ENCODE measurements around the gene SPOPL. TPM values are rescaled to one million over a fixed set of nuclear protein-coding genes. Genes with fewer than 3 reads are reported as not detected.
A peak's percentile ranks its signal among the peaks of the same experiment; 100 is the strongest.

SPOPL gene
- total RNA-seq, 1 experiment from 2014 or later: 40.8 TPM

- peak; percentile 13 for DNase-seq
- no peak overlapping the region for H3K4me3 Mint-ChIP-seq (ENCODE audit: low read depth, unreplicated experiment)
- peaks cover 30% of the 10 kb centered on the region for H3K4me1 Mint-ChIP-seq (ENCODE audit: low read depth, unreplicated experiment)
- CTCF ChIA-PET: no interaction called here
- BruUV-seq (replicated peaks): no TSS peak
- TF ChIP-seq, protein P1, sequence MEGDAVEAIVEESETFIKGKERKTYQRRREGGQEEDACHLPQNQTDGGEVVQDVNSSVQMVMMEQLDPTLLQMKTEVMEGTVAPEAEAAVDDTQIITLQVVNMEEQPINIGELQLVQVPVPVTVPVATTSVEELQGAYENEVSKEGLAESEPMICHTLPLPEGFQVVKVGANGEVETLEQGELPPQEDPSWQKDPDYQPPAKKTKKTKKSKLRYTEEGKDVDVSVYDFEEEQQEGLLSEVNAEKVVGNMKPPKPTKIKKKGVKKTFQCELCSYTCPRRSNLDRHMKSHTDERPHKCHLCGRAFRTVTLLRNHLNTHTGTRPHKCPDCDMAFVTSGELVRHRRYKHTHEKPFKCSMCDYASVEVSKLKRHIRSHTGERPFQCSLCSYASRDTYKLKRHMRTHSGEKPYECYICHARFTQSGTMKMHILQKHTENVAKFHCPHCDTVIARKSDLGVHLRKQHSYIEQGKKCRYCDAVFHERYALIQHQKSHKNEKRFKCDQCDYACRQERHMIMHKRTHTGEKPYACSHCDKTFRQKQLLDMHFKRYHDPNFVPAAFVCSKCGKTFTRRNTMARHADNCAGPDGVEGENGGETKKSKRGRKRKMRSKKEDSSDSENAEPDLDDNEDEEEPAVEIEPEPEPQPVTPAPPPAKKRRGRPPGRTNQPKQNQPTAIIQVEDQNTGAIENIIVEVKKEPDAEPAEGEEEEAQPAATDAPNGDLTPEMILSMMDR (IDR thresholded peaks at IDR 0.05; ENCODE audit: unreplicated experiment): no peak
- H3K36me3 Mint-ChIP-seq (ENCODE audit: insufficient read depth, unreplicated experiment): no peaks in the 10 kb centered on the region
- intact Hi-C loops (cut with micrococcal nuclease; ENCODE audit: unreplicated experiment): no loop called here
- no peaks in the 10 kb centered on the region for H3K27me3 Mint-ChIP-seq (ENCODE audit: unreplicated experiment)
- no peaks in the 10 kb centered on the region for H3K9me3 Mint-ChIP-seq (ENCODE audit: low read depth, unreplicated experiment)
- H3K27ac Mint-ChIP-seq (ENCODE audit: unreplicated experiment): peak overlapping the region; percentile 39
These were observed 113.7 kb downstream of the SPOPL start for GRCh38 chr2:138615257-138615656.

DNA sequence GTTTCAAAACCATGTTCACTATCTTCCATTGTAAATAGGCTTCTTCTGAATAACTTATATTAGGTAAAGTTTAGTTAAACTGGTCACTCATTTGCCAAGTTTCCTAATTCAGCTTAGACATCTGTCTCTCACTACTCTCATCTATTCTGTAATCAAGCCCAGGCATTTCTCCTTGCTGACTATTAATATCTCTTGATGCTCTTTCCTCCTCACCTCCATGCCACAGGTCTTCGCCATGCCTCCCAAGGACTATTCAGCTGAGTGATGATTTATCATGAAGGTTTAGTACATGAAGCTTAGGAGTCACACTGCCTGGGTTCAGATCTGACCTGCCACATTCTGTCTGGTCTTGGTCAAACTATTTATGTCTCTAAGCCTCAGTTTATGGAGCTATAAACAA, 115.5 kb downstream of the SPOPL start:
- Mint-ChIP-seq H3K4me1 (ENCODE audit: low read depth, unreplicated experiment) (peaks cover 39% of the 10 kb centered on the region), H3K27me3 (ENCODE audit: unreplicated experiment) (no peaks in the 10 kb centered on the region), H3K9me3 (ENCODE audit: low read depth, unreplicated experiment) (peaks cover 2% of the 10 kb centered on the region), H3K27ac (ENCODE audit: unreplicated experiment) (peak overlapping the region; percentile 48), H3K36me3 (ENCODE audit: insufficient read depth, unreplicated experiment) (no peaks in the 10 kb centered on the region), H3K4me3 (ENCODE audit: low read depth, unreplicated experiment) (no peak overlapping the region)
- TF ChIP-seq, protein P1 (IDR thresholded peaks at IDR 0.05; ENCODE audit: unreplicated experiment): no peak
- no peak for DNase-seq
- BruUV-seq (replicated peaks): no TSS peak
- intact Hi-C loops (cut with micrococcal nuclease; ENCODE audit: unreplicated experiment): no loop called here
- CTCF ChIA-PET: no interaction called here

- CTCF ChIA-PET: no interaction called here
- Mint-ChIP-seq H3K36me3 (ENCODE audit: insufficient read depth, unreplicated experiment) (no peaks in the 10 kb centered on the region), H3K27ac (ENCODE audit: unreplicated experiment) (no peak overlapping the region), H3K4me1 (ENCODE audit: low read depth, unreplicated experiment) (peaks cover 45% of the 10 kb centered on the region), H3K27me3 (ENCODE audit: unreplicated experiment) (no peaks in the 10 kb centered on the region), H3K9me3 (ENCODE audit: low read depth, unreplicated experiment) (peaks cover 2% of the 10 kb centered on the region), H3K4me3 (ENCODE audit: low read depth, unreplicated experiment) (no peak overlapping the region)
- BruUV-seq (replicated peaks): no TSS peak
- TF ChIP-seq, protein P1 (IDR thresholded peaks at IDR 0.05; ENCODE audit: unreplicated experiment): no peak
- no peak for DNase-seq
- intact Hi-C loops (cut with micrococcal nuclease; ENCODE audit: unreplicated experiment): no loop called here
These were observed 117.4 kb downstream of the SPOPL start for GRCh38 chr2:138618971-138619370.

DNA sequence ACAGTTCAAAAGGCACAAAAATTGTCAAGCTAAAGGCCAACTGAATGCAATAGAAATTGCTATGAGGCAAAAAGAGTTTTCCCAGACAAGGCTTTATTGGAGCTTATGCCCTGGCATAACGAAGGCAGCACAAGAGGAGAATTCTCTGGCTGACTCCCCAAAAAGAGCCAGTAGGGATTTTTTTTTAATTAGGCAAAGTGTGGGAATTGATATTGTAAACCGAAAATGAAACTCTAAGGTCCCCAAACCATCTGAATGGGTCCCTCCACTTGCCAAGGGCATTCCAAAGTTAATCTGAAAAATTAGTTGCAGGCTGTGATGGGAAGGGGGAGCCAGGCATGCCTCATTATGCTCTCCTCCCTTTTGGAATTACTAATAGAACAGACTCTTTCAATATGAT, 118.9 kb downstream of the SPOPL start:
- BruUV-seq (replicated peaks): no TSS peak
- H3K4me1 Mint-ChIP-seq (ENCODE audit: low read depth, unreplicated experiment): peaks cover 33% of the 10 kb centered on the region
- intact Hi-C loops (cut with micrococcal nuclease; ENCODE audit: unreplicated experiment): no loop called here
- peaks cover 2% of the 10 kb centered on the region for H3K9me3 Mint-ChIP-seq (ENCODE audit: low read depth, unreplicated experiment)
- no peaks in the 10 kb centered on the region for H3K36me3 Mint-ChIP-seq (ENCODE audit: insufficient read depth, unreplicated experiment)
- H3K27me3 Mint-ChIP-seq (ENCODE audit: unreplicated experiment): no peaks in the 10 kb centered on the region
- H3K27ac Mint-ChIP-seq (ENCODE audit: unreplicated experiment): peak overlapping the region; percentile 78
- TF ChIP-seq, protein P1 (IDR thresholded peaks at IDR 0.05; ENCODE audit: unreplicated experiment): no peak
- no peak overlapping the region for H3K4me3 Mint-ChIP-seq (ENCODE audit: low read depth, unreplicated experiment)
- CTCF ChIA-PET: interaction anchor here (0.6 kb wide), 1 partner anchor 565 kb away, joined by 8 read pairs; no protein-coding TSS in a partner anchor
- DNase-seq: no peak

Data from Calu3 (cell line).